Activated CD8-positive, alpha-beta T cell treated with anti-CD3 and anti-CD28 coated beads for 36 hours (primary cell): ENCODE measurements around the gene QSOX1. TPM values are rescaled to one million over a fixed set of nuclear protein-coding genes. Genes with fewer than 3 reads are reported as not detected.

Experiments used
- ATAC-seq: fragments of 200-7000 bp; cut with Tn5 transposase; one replicate; pipeline ENCODE4 v1.10.0; 2021; ENCODE audit warnings: mild to moderate bottlenecking, moderate library complexity
- CTCF ChIA-PET: fragments of 350-600 bp; sonication (Branson Sonifier 250); formaldehyde crosslinking; loops from one replicate; lab custom pipeline; 2021; ENCODE audit warnings: antibody characterized with exemption; lab: Charles Lee
- POLR2A ChIA-PET: fragments of 350-600 bp; sonication (Branson Sonifier 250); formaldehyde crosslinking; loops from one replicate; lab custom pipeline; 2021; ENCODE audit warnings: antibody characterized with exemption; lab: Charles Lee
- DNase-seq: peaks from one replicate; pipeline ENCODE4 v3.0.0-alpha.2; 2020
- H3K27ac Mint-ChIP-seq: one replicate; pipeline ENCODE4 v1.8.0; 2021; ENCODE audit warnings: mild to moderate bottlenecking, mixed read lengths
- H3K27me3 Mint-ChIP-seq: one replicate; pipeline ENCODE4 v1.8.0; 2021; ENCODE audit warnings: mixed read lengths
- H3K36me3 Mint-ChIP-seq: one replicate; pipeline ENCODE4 v1.8.0; 2021; ENCODE audit warnings: low read depth, mixed read lengths
- H3K4me1 Mint-ChIP-seq: one replicate; pipeline ENCODE4 v1.8.0; 2021; ENCODE audit warnings: low read depth, mixed read lengths
- H3K4me3 Mint-ChIP-seq: one replicate; pipeline ENCODE4 v1.8.0; 2021; ENCODE audit warnings: mild to moderate bottlenecking, moderate library complexity, mixed read lengths
- H3K9me3 Mint-ChIP-seq: one replicate; pipeline ENCODE4 v1.8.0; 2021; ENCODE audit warnings: mixed read lengths
- intact Hi-C: fragments of 100-400 bp; cut with micrococcal nuclease; formaldehyde crosslinking; loops from one replicate; pipeline ENCODE4 v1.10.0; 2022
- total RNA-seq, 2 experiments: library from RNA; stranded (reverse); gene quantifications; one replicate each; pipeline ENCODE4 v1.2.3, GENCODE V29; 2021
- TF ChIP-seq, protein P1 (sequence below): fragments of 200-600 bp; IDR thresholded peaks from one replicate; pipeline ENCODE4 v1.8.0; 2022; ENCODE audit warnings: antibody characterized with exemption, mild to moderate bottlenecking

The QSOX1 gene
- total RNA-seq, 2 experiments from 2014 or later = 32.2 to 33.9 TPM

- CTCF ChIA-PET = interaction anchor here (0.7 to 7.4 kb wide), 23 partner anchors 9 to 371 kb away, joined by 3 to 97 read pairs (median 5); no protein-coding TSS in a partner anchor
- Mint-ChIP-seq H3K4me3 (no peak overlapping the region), H3K36me3 (peaks cover 2% of the 10 kb centered on the region), H3K9me3 (no peaks in the 10 kb centered on the region), H3K4me1 (no peaks in the 10 kb centered on the region), H3K27me3 (no peaks in the 10 kb centered on the region), H3K27ac (no peak overlapping the region)
- TF ChIP-seq, protein P1, sequence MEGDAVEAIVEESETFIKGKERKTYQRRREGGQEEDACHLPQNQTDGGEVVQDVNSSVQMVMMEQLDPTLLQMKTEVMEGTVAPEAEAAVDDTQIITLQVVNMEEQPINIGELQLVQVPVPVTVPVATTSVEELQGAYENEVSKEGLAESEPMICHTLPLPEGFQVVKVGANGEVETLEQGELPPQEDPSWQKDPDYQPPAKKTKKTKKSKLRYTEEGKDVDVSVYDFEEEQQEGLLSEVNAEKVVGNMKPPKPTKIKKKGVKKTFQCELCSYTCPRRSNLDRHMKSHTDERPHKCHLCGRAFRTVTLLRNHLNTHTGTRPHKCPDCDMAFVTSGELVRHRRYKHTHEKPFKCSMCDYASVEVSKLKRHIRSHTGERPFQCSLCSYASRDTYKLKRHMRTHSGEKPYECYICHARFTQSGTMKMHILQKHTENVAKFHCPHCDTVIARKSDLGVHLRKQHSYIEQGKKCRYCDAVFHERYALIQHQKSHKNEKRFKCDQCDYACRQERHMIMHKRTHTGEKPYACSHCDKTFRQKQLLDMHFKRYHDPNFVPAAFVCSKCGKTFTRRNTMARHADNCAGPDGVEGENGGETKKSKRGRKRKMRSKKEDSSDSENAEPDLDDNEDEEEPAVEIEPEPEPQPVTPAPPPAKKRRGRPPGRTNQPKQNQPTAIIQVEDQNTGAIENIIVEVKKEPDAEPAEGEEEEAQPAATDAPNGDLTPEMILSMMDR = peak; percentile 57
- peak; percentile 65 for DNase-seq
- POLR2A ChIA-PET = interaction anchor here (0.5 to 0.6 kb wide), 2 partner anchors 20 to 60 kb away, joined by 3 to 4 read pairs; no protein-coding TSS in a partner anchor
- intact Hi-C loops = no loop called here
- no peak for ATAC-seq
Measured at GRCh38 chr1:180181048-180181447, 26.4 kb downstream of the QSOX1 start.

DNA sequence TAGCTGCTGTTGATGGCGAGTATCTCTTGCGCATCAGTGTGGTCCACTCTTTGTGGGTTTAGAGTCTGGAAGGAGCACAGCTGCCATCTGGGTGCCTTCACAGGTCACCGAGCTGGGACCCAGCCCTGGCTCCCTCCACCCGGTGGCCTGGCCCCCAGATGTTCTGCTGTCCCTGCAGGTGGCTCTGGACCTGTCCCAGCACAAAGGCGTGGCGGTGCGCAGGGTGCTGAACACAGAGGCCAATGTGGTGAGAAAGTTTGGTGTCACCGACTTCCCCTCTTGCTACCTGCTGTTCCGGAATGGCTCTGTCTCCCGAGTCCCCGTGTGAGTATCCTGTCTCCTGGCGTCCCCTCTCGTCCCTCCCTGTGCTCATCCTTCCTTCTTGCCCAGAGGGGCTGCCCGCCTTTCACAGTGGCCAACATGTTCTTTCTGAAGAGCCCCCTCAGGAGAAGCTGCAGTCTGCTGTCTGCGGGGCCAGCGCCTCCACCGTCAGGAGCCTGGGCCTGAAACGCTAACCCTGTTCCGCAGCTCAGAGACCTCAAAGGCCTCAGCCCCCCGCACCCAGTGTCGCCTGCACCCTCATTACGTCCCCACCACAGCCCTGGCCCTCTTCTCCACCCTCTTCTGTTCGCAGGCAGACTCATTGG, 27.4 kb downstream of the QSOX1 start:
- intact Hi-C loops = no loop called here
- ATAC-seq (no peak), DNase-seq (no peak)
- Mint-ChIP-seq H3K36me3 (peaks cover 2% of the 10 kb centered on the region), H3K4me3 (no peak overlapping the region), H3K4me1 (no peaks in the 10 kb centered on the region), H3K27ac (no peak overlapping the region), H3K9me3 (no peaks in the 10 kb centered on the region), H3K27me3 (no peaks in the 10 kb centered on the region)
- CTCF ChIA-PET = interaction anchor here (0.6 to 7.4 kb wide), 7 partner anchors 14 to 310 kb away, joined by 3 to 97 read pairs (median 3); no protein-coding TSS in a partner anchor
- POLR2A ChIA-PET = no interaction called here
- TF ChIP-seq, protein P1 = no peak

DNA sequence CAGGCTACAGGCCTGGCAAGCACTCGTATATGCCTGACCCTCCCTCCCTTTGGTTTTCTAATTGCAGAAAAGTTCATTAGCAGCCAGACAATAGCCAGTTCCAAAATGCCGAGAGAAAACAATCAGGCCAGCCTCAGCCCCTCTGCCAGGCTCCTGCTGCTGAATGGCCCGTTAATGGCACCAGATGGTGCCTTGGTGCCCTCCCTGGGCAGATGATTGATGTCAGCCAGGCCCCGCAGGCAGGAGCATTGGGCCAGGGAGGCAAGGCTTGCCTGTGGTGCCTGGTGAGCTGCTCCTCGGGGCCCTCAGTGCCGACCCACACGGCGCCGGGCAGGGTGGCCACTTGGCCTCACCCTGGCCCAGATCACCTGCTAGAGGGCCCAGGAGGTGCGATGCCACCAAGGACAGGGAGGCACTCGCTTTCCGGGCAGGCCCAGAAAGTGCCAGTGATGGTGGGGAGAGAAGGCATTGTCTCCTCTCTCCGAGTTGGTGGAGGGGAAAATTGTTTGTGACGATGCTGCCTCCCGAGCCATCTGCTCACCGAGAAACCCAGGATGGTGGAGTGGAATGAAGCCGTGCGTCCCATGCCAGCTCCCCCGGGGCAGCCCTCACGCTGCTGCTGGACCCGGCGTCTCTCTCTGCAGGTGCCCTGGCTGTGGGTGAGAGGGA, 28.1 kb downstream of the QSOX1 start:
- H3K27me3 Mint-ChIP-seq = no peaks in the 10 kb centered on the region
- no peak overlapping the region for H3K27ac Mint-ChIP-seq
- TF ChIP-seq, protein P1 = no peak
- peaks cover 2% of the 10 kb centered on the region for H3K36me3 Mint-ChIP-seq
- ChIA-PET POLR2A (no interaction called here), CTCF (no interaction called here)
- intact Hi-C loops = no loop called here
- DNase-seq = no peak
- ATAC-seq = no peak
- no peaks in the 10 kb centered on the region for H3K9me3 Mint-ChIP-seq
- no peaks in the 10 kb centered on the region for H3K4me1 Mint-ChIP-seq
- no peak overlapping the region for H3K4me3 Mint-ChIP-seq

DNA sequence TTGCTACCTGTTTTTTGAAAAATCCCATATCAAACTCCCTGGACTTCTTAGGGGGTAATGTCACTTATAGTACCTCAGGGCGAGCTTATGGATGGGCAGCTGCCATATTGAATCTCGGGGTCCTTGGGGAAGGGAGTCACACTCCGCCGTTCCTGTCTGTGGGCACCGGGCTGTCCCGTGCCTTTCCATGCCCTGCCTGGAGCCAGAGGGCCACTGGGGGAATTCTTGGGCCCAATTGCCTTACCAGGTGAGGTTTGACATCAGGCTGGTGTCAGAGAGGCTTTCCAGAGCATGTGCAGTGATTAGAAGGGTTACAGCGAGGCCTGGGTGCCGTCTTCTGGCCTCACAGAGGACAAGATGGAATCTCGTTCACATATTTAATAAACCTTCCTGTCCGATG, 28.8 kb downstream of the QSOX1 start:
- TF ChIP-seq, protein P1 = no peak
- Mint-ChIP-seq H3K4me1 (no peaks in the 10 kb centered on the region), H3K36me3 (peaks cover 2% of the 10 kb centered on the region), H3K4me3 (no peak overlapping the region), H3K9me3 (no peaks in the 10 kb centered on the region), H3K27ac (no peak overlapping the region), H3K27me3 (no peaks in the 10 kb centered on the region)
- ATAC-seq = no peak
- intact Hi-C loops = no loop called here
- no peak for DNase-seq
- POLR2A ChIA-PET = interaction anchor here (0.8 kb wide), 1 partner anchor 18 kb away, joined by 3 read pairs; no protein-coding TSS in a partner anchor
- CTCF ChIA-PET = no interaction called here

DNA sequence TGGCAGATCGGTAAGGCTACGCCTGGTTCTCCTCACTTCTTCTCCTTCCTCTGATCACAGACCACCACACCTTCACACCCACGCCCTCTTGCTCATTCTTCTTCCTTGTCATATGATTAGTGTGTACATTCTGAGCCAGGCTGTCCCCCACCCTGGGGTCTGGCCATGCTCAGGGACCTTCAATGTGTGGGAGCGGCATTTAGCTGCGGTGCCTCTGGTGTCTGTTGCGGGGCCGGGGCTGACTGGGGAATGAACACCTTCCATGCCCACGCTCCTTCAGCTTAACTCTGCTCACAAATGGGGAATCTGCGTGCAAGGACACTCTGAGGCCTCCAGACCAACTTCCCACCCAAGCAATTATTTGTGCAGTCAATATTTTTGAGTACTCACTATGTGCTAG, 29.4 kb downstream of the QSOX1 start:
- ChIA-PET POLR2A (interaction anchor here (0.8 kb wide), 1 partner anchor 18 kb away, joined by 3 read pairs; no protein-coding TSS in a partner anchor), CTCF (no interaction called here)
- H3K4me1 Mint-ChIP-seq = no peaks in the 10 kb centered on the region

More for the DNA sequence above, 29.4 kb downstream of the QSOX1 start:
- ATAC-seq (no peak), DNase-seq (no peak)
- no peaks in the 10 kb centered on the region for H3K9me3 Mint-ChIP-seq
- H3K27ac Mint-ChIP-seq = no peak overlapping the region
- peaks cover 2% of the 10 kb centered on the region for H3K36me3 Mint-ChIP-seq
- TF ChIP-seq, protein P1 = no peak
- intact Hi-C loops = no loop called here
- H3K4me3 Mint-ChIP-seq = no peak overlapping the region
- no peaks in the 10 kb centered on the region for H3K27me3 Mint-ChIP-seq
